Stimulated activated CD4-positive, alpha-beta T cell treated with anti-CD3 and anti-CD28 coated beads, Interleukin-1b, Interleukin-23, amount 100 ng/mL, for 24 hours (primary cell): ENCODE measurements around the gene ECHDC1.
"Not testable (repeated sequence)": the region's sequence is repeated elsewhere in the genome, so short reads cannot be mapped to it uniquely, and the experiment has no call there.

Source experiments
- DNase-seq, 4 experiments: peaks; one replicate each; pipeline ENCODE4 v3.0.0-alpha.2; 2020; ENCODE audit warnings: low read depth in 4 of 4, low spot score in 1 of 4

The ECHDC1 gene, protein sequence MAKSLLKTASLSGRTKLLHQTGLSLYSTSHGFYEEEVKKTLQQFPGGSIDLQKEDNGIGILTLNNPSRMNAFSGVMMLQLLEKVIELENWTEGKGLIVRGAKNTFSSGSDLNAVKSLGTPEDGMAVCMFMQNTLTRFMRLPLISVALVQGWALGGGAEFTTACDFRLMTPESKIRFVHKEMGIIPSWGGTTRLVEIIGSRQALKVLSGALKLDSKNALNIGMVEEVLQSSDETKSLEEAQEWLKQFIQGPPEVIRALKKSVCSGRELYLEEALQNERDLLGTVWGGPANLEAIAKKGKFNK

DNA sequence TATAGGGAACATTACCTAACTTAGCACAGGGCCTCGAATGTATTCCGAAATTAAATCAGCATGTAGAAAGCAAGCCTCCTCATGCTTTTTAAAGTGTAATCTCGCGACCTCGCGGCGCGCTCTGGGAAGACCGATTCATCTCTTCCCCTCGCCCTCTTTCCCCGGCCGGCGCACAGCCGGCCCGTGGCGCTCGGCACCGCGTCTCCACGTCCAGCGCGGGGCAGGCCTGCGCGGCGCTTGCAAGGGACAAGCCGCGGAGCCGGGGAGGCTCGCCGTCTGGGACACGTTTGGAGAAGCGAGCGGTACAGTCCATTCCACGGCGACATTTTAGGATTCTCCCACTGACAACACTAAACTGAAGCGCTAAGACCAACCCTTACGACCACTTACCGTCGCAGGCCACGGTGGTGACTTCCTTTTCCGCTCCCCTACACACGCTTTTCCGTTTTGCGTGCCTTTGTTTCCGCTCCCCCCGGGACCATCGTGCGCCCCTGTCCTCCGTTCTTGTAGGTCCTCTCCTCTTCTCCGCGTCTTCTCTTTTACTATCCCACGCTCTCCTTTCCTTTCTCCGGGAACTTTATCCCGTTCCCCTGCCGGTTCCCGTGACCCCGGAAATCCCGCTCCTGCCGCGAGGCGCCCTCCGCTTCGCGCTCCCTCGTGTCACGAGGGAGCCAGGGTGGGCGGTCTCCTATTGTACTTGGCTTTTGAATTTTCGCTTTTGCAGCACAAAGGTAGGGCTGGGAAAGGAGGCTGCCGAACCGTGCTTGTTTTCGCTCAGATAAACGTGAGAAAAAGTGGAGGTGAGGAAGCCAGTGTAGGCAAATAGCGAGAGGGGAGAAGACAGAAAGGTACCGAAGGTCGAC lies at the start of gene ECHDC1:
TSS of gene ECHDC1 (minus strand) at position 664 of the 863 bp plus-strand sequence. CDS start 12,581 bp downstream, outside the sequence.
- peak; percentile 43 to 61 (median 61) for DNase-seq

DNA sequence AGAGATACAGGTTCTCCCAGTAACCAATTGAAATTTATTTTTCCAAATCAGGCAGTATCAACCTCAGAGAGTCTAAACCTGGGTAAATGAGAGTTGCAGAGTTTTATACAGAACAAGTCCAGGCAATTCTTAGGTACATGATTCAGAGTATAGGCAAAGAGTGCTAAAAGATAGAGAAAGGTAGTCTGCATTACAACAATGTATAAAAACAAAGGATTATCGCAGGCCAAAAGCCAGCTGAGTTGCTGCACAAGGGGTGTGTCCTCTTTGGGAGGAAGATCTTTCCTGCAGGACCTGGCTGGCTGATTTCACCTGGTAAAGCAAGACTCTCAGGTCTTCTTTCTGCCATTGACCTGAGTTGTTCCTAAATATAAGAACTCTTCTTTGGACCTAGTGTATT lies 48.9 kb upstream of the ECHDC1 start:
- no peak for DNase-seq

DNA sequence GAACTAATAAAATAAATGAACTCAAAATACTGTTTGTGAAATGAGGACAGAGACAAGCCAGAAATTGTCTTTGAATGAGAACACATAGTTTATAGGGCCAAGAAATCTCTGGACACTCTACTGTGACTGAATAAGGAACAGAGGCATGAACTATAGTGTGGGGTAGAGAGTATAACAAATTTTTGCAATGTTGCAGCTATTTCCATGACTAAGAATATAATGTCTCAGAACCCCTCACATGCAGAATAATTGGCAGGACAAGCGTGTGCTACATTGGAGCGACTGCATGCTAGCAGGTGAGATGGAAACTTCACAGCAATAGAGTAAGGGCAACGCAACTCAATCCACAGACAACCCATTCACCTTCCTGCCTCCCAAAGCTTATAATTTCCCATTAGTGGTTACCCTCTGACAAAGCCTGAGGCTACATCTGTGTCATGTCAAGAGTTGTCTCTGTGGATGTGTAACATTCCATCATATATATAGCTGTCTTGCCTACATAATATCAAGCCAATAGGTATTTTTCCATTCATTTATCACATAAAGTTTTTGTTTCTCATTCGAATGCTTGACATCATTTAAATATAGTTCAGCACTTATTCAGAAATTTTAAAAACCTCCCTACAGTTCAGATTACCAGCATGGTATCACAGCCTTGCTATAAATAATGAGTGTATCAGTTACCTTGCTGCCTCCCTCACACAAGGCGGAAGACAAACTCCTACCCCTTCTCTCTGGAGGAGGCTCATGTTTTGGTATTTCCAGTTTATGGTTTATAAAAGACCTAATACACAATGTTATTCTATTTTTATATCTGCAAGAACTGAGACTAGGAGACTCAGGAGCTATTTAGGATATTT lies 47.9 kb upstream of the ECHDC1 start:
- no peak for DNase-seq

GRCh38 chr6:127389706-127390105 lies 46.3 kb upstream of the ECHDC1 start:
- no peak for DNase-seq

DNA sequence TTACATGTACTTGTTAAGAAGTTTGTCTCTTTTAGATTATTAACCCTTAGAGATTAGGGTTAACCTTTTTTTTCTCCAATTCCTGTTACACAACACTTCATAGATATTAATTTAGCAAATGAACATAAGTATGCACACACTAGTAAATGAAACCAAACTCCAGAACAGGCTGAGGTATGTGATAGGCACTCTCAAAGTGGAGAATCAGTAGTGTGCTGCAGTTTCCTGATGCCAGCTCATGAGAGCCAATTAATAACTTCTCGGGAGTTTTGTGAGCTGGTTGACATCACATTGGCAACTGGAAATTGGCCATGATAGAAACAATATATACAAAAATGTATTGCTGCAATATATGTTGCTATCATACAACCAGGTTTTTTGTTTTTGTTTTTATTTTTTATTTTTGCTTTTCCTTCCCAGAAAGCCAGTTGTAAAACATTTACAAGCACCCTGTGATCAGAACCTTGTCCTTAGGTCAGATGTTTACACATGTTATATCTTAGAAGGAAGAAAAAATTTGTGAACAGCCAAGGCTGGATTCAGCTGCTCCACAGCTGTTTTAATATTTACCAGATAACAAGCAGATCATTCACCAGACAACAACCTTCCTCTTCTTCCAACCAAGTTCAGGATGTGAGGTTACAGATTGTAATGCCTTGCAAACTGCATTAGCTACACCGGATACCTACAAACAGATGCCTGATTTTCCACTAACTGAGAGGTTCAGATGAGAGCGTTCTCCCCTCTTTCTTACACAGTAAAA lies 42.4 kb upstream of the ECHDC1 start:
- no peak for DNase-seq

DNA sequence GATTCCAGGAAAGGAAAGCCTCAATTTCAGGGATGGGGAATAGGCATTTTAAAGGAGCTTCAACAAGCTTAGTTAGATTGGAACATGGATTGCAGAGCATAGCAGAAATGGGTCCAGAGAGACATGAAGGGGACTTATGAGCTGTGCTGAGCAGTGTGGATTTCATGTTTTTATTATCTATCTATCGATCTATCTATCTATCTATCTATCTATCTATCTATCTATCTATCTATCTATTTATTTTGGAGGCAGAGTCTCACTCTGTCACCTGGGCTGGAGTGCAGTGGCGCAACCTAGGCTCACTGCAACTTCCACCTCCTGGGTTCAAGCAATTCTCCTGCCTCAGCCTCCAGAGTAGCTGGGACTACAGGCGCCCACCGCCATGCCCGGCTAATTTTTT lies 41.4 kb upstream of the ECHDC1 start:
- not testable (repeated sequence) for DNase-seq

DNA sequence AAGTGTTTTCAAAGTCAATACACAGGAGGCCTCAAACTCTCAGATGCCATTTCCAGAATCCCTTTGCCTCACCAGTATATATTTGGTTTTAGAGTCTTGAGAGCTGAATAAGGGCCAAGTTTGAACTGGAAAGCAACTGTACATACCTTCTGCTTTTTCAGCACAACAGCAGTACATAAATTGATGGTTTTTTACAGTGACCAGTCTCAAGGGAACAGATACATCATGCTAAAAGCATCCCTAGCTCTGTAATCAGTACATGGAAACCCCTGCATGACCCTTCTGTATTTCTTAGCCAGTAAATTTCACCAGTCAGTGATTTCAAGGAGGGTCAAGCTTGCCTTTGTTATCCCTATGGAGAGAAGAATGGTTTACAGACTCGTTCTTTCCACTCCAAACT lies 40.6 kb upstream of the ECHDC1 start:
- no peak for DNase-seq

GRCh38 chr6:127382413-127382812 lies 39.0 kb upstream of the ECHDC1 start:
- no peak for DNase-seq

DNA sequence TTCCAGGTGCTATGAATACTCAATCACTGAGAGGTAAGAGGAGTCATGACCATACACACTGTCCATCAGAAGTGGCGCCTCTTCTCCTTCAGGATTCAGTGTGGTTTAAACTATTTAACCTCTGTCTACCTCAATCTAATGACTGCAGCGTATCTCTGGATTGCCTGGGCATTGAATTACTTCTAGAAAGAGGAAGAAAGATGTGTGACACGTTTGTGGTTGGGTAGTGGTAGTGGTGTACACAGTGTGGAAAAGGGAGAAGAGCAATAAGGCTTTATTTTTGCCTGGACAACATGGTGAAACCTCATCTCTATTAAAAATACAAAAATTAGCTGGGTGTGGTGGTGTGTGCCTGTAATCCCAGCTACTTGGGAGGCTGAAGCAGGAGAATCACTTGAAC lies 38.0 kb upstream of the ECHDC1 start:
- DNase-seq, result no peak

GRCh38 chr6:127376685-127377084 lies 33.3 kb upstream of the ECHDC1 start:
- no peak for DNase-seq

GRCh38 chr6:127367023-127367375 lies 23.6 kb upstream of the ECHDC1 start:
- DNase-seq, result no peak

DNA sequence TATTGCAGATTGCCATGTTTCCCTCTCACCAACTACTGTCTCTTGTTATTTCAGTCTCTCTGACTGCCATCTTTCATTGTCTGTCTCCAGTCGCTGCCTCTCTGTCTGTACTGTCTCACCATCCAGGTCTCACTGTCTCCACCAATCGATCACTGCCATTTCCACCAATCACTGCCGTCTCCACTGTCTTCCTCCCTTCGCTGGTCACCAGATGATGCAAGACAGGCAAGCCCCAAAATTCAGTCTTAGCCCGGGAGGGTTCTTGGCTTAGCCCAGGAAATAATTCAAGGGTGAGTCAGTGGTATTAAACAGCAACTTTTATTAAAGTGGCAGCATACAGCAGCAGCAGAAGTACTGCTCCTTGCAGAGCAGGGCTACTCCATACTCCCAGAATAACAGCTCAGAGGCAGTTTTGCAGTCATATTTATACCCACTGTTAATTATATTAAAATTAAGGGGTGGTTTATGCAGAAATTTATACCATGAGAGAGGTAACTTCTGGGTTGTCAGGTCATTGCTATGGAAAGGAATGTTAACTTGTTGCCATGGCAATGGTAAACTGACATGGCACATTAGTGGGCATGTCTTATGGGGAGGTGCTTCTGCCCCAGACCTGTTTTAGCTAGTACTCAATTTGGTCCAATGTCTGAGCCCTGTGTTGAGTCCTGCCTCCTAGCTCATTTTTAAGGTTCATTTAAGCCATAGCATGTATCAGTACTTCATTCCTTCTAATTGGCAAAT lies 23.0 kb upstream of the ECHDC1 start:
- DNase-seq, result no peak

GRCh38 chr6:127365874-127366273 lies 22.5 kb upstream of the ECHDC1 start:
- DNase-seq, result no peak

GRCh38 chr6:127352524-127352923 lies 9.1 kb upstream of the ECHDC1 start:
- DNase-seq, result no peak

DNA sequence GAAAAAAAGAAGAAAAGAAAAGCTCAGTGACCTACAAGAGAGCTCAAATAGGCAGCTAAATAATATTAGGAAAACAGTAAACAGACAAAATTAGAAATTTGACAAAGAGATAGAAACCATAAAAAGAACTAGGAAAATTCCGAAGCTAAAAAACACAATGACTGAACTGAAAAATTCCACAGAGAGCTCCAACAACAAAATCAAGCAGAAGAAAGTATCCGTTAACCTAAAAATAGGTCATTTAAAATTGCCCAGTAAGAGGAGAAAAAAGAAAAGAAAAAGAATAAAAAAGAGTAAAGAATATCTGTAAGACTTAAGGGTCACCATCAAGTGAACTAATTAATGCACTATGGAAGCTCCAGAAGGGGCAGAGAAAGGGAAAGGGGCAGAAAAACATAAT lies 6.6 kb upstream of the ECHDC1 start:
- DNase-seq, result no peak

DNA sequence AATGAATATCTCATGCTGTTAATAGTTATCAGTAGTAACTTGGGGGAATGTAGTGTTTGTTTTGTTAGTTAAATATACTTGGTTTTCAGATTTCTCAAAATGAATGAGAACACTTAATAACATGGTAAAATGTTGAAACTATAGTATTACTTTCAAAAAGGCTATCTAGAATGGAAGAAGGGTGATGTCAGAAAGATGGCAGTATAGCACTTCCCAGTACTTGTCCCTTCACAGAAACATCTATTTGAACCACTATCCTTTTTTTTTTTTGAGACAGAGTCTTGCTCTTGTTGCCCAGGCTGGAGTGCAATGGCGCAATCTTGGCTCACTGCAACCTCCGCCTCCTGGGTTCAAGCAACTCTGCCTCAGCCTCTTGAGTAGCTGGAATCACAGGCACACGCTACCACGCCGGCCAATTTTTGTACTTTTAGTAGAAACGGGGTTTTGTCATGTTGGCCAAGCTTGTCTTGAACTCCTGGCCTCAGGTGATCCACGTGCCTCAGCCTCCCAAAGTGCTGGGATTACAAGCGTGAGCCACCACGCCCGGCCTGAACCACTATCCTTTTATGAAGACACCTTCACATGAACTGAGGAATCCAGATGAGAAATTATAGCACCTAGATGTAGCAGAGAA lies 4.7 kb upstream of the ECHDC1 start:
- DNase-seq, result no peak

DNA sequence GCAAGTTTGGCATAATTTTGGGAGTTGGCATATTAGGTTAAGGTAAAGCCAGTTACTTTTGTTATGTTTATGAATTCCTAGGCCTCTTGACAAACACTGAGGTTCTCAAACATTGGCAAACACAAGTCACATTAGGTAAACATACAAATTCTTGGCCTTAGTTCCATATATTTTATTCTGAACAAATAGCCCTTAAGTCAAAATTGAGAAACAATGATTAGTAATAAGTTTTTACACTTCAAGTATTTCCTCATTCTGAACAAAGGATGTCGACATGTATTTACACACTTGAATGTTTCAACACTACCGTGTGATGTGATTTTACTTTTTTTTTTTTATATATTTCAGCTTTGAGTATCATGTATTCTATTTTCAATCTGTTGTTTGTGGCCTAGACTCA lies 3.8 kb upstream of the ECHDC1 start:
- DNase-seq, result no peak

- DNase-seq, result no peak
Measured at GRCh38 chr6:127345521-127345920, 2.1 kb upstream of the ECHDC1 start.

DNA sequence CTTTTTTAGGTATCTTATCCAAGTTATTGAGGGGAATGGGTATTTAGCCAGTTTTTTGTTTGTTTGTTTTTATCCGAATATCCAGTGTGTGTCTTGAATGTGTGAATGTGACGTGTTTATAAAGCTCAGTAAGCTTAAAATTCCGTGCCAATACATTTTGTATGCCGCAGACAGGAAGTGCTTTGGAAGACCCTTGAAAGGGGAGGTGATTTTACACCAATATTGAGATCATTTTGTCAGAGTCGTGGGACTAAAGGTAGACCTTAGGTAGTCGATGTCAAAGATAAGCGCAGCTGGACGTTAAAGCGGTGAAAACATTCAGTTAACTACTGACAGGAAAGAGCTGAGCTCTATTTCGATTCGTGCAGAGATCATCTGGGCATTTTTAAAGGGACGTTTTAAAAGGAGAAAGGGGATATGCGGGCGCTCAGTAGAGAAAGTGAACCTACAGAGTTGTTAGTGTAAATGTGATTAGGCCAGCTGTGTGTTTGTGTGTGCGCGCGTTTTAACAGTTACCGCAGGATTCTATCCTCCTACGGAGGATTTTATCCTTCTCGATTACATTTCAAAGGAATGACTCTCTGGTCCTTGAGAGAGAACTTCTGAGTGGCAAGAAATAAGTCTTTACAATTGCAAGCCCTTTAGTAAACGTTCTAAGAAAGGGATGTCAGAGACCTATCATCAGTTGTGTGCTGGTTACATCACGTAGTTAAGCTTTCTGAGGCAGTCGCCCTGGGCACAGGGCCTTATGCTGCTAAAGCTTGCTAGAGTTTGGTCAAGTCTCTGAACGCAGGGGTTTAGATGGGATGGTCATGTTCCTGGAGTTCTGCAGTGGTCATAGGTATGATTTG lies 625 bp upstream of the ECHDC1 start:
- no peak for DNase-seq
